Right forelimb (tissue), 1 donor: ENCODE measurements around the gene DPY19L2.
"Not testable (repeated sequence)": the region's sequence is repeated elsewhere in the genome, so short reads cannot be mapped to it uniquely, and the experiment has no call there.

Experiments
- DNase-seq: peaks from one replicate; pipeline ENCODE4 v3.0.0-alpha.2; 2018

DPY19L2 gene

GRCh38 chr12:63658501-63658900 lies 9.8 kb downstream of the DPY19L2 start:
- not testable (repeated sequence) for DNase-seq

DNA sequence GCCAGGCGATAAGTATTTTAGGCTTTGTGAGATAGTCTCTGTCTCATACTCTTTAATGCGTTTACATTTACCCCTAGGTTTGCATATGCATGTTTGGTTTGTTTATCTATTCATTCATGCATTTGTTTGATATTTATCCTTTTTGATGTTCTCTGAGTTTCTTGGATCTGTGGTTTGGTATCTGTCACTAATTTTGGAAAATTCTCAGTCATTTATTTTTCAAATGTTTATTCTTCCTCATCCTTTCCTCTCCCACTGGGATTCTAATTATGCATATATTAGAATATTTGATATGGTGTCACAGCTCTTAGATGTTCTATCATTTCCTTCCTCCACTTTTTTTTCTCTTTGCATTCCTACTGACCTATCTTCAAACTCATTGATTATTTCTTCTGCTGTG lies 11.9 kb downstream of the DPY19L2 start:
- not testable (repeated sequence) for DNase-seq

GRCh38 chr12:63655543-63656257 lies 12.6 kb downstream of the DPY19L2 start:
- not testable (repeated sequence) for DNase-seq

GRCh38 chr12:63654481-63654880 lies 13.8 kb downstream of the DPY19L2 start:
- not testable (repeated sequence) for DNase-seq

- DNase-seq: not testable (repeated sequence)
Measured at GRCh38 chr12:63649517-63649916, 18.8 kb downstream of the DPY19L2 start.

GRCh38 chr12:63643381-63644140 lies 24.7 kb downstream of the DPY19L2 start:
- not testable (repeated sequence) for DNase-seq

DNA sequence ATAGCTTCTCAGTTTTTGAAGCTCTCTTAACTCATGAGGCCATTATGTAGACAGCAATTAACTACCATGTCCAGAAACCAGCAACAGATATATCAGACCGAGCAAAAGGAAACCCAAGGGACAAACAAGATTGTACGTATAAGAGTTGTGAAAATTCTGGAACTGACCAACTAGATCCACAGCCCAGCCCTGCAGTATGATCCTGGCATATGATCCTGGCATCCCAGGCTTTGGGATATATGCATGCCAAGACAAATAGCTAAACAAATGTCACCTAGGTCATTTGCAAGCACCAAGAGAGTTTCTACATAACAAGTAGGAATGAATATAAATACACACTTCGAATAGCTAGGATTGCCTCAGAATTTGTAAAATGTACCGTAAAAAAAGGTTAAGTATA lies 44.0 kb downstream of the DPY19L2 start:
- not testable (repeated sequence) for DNase-seq

DNA sequence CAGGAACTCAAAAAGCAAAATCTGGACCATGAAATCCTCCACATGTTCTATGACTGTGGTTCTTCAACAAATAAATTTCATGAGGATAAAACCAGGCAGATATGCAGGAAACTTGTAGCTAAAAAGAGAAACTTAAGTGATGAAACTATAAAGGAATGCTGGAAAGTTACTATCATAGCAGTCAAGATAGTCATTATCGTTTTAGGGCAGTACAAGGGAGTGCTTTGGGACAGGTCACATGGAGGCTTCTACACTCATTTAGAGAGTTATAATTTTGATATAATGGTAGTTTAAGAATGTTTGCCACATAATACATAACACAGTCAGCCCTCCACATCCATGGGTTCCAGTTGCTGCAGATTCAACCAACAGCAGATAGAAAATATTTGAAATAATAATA lies 52.7 kb downstream of the DPY19L2 start:
- DNase-seq: not testable (repeated sequence)

GRCh38 chr12:63611285-63611684 lies 57.0 kb downstream of the DPY19L2 start:
- not testable (repeated sequence) for DNase-seq

- DNase-seq: not testable (repeated sequence)
Measured at GRCh38 chr12:63609281-63609680, 59.0 kb downstream of the DPY19L2 start.

- DNase-seq: not testable (repeated sequence)
Measured at GRCh38 chr12:63604985-63605384, 63.3 kb downstream of the DPY19L2 start.

- DNase-seq: not testable (repeated sequence)
Measured at GRCh38 chr12:63594828-63595227, 73.5 kb downstream of the DPY19L2 start.

DNA sequence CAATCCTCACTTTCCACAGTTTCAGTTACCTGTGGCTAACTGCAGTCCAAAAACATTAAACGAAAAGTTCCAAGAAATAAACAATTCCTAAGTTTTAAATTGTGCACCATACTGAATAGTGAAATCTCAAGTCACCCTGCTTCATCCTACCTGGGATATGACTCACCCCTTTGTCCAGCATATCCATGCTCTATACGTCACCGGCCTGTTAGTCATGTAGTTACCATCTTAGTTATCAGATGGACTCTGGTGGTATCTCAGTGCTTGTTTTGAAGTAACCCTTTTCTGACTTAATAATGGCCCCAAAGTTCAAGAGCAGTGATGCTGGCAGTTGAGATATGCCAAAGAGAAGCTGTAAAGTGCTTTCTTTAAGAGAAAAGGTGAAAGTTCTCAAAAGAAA lies 83.9 kb downstream of the DPY19L2 start:
- not testable (repeated sequence) for DNase-seq

GRCh38 chr12:63583289-63583688 lies 85.0 kb downstream of the DPY19L2 start:
- DNase-seq: not testable (repeated sequence)

- DNase-seq: not testable (repeated sequence)
Measured at GRCh38 chr12:63577631-63578030, 90.7 kb downstream of the DPY19L2 start.

DNA sequence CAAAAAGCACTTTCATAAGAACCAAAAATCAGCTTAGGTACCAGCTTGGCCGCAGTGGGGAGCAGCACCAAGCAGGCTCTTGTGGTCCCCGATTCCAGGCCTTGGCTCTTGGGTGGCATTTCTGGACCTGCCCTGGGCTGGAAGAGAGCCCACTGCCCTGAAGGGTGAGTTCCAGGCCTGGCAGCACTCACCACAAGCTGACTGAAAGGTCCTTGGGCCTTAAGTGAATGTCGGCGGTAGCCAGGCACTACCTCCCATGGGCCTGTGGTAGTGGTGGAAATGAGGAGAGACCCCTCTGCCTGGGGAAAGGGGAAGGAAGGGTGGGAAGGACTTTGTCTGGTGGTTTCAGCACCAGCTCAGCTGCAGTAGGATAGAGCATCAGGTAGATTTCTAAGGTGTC lies 96.3 kb downstream of the DPY19L2 start:
- DNase-seq: not testable (repeated sequence)

GRCh38 chr12:63558445-63558844 lies 109.8 kb downstream of the DPY19L2 start:
- not testable (repeated sequence) for DNase-seq

DNA sequence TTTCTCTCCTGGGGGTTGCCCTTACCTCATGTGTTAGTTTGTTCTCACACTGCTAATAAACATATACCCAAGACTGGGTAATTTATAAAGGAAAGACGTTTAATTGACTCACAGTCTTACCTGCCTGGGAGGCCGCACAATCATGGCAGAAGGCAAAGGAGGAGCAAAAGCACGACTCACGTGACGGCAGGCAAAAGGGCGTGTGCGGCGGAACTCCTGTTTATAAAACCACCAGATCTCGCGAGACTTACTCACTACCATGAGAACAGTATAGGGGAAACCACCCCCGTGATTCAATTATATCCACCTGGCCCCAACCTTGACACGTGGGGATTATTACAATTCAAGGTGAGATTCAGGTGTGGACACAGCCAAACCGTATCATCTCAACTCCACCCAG lies 116.9 kb downstream of the DPY19L2 start:
- not testable (repeated sequence) for DNase-seq

DNA sequence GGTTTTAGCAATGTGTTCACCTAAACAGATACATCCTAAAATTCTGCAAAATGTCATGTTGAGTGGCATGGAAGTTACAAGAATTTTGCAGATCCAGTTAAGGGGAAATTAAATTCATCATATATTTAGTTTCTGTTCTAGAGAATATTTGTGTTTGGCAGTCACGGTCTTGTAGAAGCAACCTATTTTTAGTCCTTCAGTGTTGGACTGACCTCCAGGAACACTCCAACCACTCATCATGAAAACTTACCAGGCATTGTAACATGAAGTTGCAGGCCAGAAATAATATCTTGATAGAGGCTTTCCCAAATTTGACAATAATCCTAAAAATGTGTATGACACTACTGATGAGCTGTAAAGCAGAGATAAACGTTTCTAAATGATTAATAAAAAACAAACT lies 119.3 kb downstream of the DPY19L2 start:
- DNase-seq: not testable (repeated sequence)

GRCh38 chr12:63545298-63545916 lies 122.9 kb downstream of the DPY19L2 start:
- DNase-seq: not testable (repeated sequence)

- DNase-seq: not testable (repeated sequence)
Measured at GRCh38 chr12:63538656-63539055, 129.6 kb downstream of the DPY19L2 start.

DNA sequence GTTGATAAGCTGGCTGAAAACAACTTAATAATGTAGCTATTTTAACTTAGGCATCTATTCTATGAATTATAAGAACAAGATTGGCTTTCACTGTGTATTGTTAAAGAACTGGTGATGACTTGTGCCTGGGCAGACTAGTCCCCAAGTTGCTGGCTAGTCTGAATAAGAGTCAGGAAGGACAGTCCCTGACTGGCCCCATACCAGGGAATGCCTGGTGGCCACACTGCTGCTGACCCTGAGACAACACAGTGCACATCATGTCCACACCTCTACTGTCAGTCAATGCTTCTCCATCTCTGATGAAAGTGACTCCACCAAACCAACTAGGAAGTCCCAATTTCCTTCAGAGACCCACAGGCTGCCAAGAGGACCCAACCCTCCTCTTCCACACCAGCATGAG lies 130.5 kb downstream of the DPY19L2 start:
- not testable (repeated sequence) for DNase-seq

- not testable (repeated sequence) for DNase-seq
Measured at GRCh38 chr12:63529641-63530040, 138.7 kb downstream of the DPY19L2 start.
